HG02852 (cell line): Measurements from ENCODE around the gene CRTAC1.

Experiments used
- ATAC-seq: cut with Tn5 transposase; IDR thresholded peaks from one replicate; pipeline ENCODE4 v1.9.1; 2021; ENCODE audit warnings: mild to moderate bottlenecking, moderate library complexity; ENCODE audit not compliant: unreplicated experiment

CRTAC1 gene

DNA sequence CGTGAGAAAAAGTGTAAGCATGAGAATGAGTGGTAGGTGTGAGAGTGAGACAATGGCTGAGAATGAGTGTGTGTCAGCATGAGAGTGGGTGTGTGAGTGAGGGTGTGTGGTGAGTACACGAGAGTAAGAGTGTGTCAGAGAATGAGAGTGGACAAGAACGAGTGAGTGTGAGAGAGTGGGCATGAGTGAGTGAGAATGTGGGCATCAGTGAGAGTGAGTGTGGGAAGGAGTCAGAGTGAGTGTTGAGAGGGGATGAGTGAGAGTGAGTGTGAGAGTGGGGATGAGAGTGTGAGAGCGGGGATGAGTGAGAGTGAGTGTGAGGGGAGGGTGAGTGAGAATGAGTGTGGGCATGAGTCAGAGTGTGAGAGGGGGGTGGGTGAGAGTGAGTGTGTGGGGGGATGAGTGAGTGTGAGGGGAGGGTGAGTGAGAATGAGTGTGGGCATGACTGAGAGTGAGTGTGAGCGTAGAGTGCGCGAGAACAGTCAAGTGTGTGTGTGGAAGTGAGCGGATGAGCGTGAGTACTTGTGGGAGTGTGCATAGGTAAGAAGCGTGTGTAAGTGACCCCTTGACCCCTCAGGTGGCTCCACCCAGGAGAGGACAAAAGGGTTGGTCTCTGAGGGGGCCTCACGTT lies 105.0 kb downstream of the CRTAC1 start:
- no peak for ATAC-seq

DNA sequence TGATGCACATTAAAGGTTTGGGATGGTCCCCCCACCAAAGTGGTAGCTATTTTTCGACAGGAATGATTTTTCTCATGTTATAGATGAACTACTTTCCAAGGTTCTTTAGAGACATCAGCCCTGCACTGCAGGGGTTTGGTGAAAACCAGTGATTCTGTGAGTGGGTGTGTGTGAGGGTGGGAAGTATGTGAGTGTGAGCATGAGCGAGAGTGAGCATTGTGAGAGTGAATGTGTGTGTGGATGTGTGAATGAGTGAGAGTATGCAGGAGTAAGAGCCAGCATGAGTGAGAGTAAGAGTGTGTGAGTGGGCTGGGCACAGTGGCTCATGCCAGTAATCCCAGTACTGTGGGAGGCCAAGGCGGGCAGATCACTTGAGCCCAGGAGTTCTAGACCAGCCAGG lies 105.7 kb downstream of the CRTAC1 start:
- no peak for ATAC-seq

DNA sequence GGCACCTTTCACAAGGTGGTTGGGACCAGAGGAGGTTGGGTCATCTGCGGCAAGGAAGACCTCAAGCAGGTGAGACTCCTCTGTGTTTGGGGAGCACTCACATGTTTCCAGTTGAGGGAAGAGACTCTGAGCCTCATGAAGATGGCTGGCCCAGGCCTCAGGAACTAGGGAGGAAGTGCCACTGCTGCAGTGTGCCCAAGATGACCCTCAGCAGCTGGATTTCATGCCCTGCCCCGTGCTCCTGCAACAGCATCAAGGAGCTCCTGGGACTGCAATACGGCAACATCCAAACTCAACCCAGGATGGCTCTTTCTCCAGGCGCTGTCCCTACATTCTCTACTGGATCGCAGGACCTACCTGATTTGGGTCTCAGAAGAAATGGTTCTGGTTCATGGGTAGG lies 106.9 kb downstream of the CRTAC1 start:
- no peak for ATAC-seq

DNA sequence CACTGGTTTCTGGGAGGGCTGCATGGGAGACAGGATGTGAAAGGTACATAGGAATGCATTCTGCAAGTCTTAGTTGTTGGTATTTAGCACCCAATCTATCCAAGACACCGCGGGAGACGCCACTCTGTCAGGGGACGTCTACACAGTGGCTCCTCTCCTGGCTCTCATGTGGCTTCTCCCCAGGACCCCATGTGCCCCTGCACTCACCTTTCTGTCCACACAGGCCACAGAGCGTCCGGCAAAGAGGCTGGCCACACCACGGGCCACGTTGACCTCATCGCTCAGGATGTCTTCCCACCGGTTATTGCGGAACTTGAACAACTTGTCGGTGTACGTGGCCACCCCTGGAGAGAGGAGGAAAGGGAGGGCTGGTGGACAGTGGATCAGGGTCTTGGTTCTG lies 107.4 kb downstream of the CRTAC1 start:
- ATAC-seq = no peak

DNA sequence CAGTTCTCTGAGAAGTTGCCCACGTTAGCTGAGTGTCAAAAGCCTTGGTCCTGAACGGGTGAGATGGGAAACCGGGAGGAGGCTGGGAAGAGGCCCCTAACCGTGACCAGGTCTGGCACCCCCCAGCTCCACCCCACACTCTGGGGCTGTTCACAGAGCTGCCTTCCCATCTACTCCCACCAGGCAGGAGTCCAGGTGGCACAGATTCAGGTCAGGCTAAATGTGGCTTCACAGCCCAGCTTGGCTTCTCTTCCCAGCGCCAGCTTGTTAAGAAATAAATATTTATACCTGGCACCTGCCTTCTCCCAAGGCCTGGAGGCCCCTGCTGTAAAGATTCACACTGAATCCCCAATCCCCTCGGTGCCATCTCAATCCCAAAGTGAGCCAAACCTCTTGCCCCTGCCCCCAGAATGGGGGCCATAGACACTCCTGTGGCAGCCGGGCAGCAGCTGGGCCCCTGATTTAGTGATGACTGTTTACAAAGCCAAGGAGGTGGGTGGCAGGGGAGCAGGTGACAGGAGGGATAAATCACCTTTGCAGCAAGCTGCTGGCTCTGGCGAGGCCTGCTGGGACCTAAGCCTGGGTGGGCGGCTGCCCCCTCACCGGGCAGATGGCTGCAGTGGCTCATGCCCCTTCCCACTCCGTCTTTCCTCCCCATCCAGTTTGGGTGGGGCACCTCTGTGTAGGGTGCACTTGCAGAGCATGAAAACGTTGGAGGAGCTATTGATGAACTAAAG lies 108.2 kb downstream of the CRTAC1 start:
- ATAC-seq = no peak

DNA sequence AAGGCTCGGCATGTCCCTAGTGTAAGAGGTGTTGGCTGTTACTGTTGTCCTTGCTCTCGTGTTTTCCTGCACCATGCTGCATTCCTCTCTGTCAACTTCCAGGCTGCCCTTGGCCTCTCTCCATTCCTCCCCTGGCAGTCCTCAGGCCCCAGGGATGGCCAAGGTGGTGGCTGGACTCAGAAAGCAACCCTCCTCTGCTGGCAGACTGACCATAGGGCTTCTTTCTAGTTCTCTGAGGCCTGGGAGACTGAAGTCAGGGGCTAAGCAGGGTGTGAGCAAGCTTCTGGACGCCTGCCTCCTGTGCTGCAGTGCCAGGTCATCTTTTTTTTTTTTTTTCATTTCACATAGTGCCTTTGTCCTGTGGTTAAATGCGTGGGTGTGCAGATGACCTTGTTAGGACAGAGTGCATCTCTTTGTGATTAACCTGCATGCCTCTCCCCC lies 108.8 kb downstream of the CRTAC1 start:
- ATAC-seq = no peak

DNA sequence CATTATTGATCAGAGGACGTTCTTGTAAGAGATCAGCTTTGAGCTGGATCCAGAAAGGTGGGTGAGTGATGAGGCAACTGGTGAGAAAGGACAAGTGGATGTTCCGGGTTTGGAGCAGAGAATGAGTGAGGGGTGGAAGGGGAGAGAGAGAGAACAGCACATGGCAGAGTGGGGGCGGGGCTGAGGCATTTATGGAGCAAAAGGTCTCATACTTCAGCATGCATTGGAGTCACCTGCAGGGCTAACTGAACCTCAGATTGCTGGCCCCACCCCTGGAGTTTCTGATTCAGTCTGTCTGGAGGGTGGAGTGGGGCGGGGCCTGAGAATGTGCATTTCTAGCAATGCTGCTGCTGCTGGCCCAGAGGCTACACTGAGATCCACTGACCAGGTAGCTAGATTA lies 109.6 kb downstream of the CRTAC1 start:
- ATAC-seq = no peak

DNA sequence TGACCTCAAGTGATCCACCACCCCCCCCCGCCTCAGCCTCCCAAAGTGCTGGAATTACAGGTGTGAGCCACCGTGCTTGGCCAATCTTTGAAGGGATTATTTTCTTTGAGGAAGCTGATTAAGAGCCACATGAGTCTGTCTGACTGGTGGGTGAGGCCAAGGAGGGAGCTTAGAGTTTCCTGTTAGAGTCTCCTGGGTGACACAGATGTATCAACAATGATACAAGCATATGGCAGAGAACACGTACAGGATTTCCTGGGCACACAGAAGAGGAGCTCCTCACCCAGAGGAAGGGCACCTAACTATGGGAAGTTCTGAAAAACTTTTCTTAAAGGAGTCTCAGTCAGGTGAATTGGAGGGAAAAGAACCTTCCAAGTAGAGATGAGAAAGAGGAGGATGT lies 111.4 kb downstream of the CRTAC1 start:
- no peak for ATAC-seq

DNA sequence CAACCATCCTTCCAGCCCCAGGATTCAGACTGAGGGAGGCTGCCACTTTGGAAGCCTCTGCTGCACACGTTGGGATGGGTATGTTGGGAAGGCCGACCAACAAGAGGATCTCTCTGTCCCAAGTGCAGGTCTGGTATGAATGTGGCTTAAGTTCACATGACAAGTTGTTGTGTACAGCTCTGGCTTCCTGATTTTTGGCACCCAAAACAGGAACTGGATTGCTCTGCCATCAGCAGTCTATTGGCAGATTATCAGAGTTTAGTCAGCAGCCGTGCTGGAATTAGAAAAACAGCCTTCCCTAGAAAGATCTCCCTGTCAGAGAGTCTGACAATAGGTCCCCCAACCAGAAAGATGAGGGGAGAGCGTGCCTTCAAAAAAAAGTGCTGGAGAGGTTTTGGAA lies 113.8 kb downstream of the CRTAC1 start:
- no peak for ATAC-seq

DNA sequence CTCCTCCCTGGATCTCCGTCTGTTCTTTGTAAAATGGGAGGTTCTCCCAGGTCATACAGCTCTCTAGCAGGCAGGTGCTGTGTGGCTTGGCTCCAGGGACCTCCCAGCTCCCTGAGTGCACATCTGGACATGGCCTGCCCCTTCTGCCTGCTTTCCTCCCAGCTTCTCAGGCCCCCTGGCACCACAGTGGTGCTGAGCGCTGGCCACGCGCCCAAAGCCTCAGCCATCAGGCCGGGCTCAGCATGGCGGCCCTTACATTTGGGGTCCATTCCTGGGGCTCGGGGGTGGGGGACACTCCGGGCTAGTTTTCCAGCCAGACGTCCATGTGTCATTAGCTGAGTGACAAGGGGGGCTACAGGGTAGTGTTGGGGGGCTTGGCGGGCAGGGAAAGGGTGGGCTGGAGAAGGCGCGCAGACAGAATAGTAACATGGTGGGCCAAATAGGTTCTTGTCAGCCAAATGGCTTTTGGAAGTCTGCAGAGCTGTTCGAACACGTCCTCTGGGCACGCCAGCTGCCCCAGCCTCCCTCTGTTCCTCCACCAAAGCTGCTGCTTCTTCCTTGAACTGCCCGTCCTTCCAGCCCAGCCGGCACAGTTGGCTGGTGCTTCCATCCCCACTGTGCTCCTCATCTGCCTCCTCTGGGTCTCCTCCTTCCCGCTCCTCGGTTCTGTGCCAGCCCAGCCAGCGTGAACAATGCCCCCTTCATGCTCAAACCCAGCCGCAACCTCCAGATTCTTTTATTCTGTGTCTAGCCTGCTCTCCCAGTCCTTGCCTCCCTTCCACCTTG lies 114.9 kb downstream of the CRTAC1 start:
- ATAC-seq = no peak

DNA sequence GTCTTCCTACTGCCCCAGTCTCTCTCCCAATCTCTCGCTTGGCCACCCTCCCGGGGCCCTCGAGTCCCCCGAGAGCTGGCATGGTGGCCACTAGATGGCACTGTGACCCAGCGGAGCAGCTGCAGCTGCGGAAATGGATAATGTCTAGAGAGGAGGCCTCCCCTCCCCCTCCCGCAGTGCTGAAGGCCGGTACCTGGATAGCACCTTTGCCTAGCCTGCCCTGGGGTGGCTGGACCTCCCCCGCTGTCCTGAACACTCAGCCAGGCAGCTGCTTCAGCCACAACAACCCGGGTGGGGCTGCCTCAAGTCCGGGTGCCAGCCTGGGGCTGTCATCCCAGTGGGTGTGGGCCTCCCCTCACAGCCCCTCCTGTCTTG lies 115.6 kb downstream of the CRTAC1 start:
- no peak for ATAC-seq

DNA sequence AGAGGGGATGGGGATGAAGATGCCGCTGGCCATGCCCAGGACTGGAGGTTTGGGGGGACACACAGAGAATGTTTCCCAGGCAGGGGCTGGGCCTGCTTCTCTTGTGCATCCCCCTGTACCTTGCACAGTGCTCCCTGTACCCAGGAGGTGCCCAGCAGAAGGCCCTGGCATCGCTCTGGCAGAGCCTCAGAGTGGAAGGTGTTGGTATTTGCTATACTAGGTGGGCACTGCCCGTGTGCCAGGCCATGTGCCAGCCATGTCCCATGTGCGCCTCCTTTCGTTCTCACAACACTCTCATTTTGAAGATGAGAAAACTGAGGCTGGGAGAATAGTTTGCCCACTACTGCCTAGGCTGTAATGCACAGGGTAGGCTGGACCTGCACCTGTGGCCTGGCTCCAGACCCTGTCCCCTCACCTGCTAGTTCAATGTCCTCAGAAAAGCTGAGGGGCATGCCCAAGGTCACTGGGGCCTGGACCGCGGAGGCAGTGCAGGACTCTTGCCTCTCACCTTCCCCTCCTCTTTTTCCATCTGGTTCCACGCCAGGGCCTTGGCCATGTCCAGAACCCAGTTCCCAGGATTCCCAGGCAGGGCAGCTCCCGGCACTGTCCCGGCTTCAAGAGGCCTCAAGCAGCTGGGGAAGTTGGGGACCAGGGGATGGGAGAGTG lies 116.1 kb downstream of the CRTAC1 start:
- ATAC-seq = no peak

DNA sequence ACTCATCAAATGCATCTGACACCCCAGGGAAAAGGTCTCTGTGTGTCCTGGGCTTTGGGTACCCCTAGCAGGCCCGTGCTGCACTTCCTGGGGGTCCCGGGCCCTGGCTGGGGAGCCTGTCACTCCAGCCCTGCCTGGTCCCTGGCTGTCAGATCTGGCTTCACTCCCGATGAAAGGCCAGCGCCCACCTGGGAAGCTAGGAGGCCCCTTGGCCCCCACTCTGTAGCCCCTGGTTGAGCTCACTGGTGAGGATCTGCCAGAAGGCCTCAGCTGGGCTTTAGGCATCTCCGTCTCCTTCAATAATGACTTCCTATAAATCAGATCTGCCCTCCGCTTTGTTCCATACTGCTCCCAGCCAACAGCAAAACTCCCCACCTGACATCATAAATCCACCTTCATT lies 116.8 kb downstream of the CRTAC1 start:
- no peak for ATAC-seq

DNA sequence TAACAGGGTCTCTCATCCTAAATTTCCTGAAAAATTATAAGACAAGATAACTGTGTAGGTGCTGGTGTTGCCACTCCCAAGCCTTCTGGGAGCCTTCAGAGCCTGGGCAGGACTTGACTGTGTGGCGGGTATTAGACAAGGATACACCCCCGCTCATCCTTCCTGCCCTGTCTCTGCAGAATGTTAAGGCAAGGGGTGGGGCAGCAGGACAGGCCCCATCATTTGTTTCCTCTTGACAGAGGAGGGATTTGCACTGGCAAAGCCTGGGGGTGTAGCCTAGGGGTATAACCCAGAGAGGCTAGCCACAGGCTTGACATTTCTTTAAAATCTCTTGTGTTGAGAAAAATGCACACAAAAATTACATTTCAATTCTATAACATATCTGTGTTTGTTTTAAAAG lies 117.2 kb downstream of the CRTAC1 start:
- no peak for ATAC-seq

DNA sequence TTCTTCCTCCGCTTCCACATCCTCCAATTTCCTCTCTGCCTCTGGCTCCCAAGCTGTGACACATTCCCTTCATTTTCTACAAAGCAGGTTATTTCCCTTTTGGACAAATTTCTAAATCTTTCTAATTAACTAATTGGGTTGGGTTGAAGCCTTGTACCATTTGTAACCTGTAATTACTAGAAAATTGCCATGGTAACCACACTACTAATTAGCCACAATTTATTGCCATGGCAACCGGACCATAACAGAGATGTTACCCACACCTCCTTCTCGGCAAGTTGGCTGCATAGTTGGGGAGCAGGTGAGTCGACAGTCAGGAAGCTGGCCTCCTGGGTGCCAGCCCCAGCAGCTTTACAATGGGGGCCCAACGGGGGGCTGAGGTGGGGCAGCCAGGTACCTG lies 119.2 kb downstream of the CRTAC1 start:
- ATAC-seq = no peak

DNA sequence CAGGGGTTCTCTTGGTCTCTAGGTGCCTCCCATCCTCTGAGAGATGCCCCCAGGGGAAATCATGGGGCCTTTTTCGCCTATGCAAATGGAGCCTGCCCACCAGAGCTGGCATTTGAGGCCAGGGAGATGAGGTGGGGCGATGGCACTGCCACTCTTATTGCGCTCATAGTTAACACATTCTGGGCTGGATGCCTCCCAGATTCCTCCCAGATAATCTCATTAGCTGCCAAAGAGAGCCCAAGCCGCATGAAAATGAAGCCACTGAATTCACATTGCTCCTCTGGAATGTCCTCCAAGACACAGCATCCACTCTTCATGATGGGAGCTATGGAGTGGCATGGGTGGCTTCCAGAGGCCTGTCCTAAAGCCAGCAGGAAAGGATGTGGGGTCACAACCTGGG lies 119.8 kb downstream of the CRTAC1 start:
- ATAC-seq = no peak

DNA sequence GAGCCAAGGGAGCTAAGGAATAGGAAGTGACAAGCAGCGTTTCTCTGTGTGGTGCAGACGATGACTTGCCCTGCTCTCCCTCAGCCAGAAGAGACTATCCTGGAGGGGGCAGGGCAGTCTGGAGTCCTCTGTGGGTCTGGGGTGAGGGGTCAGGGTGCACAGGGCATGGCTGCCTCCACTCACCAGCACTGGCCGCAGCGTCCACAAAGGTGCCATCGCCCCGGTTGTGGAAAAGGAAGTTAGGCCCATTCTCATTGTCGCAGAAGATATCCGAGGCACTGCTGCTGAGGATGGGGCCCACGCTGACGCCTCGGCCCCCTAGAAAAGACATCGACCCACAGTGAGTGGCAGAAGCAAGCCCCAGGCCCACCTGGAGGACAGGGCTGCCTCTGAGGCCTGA lies 122.6 kb downstream of the CRTAC1 start:
- ATAC-seq = no peak

DNA sequence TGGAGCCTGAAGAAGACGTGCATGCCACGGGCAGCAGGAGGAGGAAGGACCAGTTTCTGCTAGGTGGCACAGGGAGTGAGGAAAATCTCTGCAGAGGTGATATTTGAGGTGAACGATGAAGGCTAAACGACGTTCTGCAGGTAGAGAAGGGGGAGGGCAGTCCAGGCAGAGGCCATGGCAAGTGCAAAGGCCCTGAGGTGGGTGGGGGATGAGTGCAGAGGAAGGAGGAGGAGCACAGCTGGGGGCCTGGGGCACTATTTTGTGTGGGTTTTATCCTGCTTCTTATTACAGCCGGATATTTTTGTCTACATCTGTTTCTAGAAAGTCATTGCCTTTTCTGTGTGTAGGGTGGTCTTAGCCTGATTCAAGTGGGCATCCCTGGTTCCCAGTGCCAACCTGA lies 123.2 kb downstream of the CRTAC1 start:
- ATAC-seq = no peak

DNA sequence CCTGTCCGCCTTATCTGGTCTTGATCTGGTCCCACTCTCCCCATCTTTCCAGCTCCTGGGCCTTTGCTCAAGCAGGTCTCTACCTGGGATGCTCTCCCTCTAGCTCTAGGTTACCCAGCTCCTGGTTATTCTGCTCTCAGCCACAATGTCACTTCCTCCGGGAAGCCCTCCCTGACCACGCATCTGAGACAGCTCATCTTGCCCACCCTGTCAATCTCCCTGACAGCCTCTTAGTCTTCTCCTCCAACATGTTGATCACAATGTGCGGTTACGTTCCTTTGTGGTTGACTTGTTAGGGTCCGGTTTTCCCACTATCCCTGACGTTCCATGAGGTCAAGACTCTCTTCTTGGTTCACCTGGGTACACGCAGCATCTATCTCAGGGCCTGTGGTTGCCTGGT lies 125.1 kb downstream of the CRTAC1 start:
- no peak for ATAC-seq

DNA sequence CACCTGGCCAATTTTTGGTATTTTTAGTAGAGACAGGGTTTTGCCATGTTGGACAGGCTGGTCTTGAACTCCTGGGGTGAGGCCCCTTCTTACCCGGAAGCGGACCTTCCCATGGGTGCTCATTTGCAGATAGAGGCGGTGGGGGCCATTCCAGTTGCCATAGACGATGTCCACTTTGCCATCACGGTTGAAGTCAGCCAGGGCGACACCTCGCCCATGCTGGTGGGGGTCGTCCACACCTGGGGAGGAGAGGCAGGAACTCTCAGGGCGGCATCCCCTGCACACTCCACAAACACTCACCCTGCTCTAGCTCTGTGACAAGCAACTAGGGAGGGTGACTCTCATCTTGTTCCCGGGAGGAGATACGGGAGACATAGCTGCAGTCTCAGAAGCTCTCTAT lies 125.8 kb downstream of the CRTAC1 start:
- ATAC-seq = no peak

DNA sequence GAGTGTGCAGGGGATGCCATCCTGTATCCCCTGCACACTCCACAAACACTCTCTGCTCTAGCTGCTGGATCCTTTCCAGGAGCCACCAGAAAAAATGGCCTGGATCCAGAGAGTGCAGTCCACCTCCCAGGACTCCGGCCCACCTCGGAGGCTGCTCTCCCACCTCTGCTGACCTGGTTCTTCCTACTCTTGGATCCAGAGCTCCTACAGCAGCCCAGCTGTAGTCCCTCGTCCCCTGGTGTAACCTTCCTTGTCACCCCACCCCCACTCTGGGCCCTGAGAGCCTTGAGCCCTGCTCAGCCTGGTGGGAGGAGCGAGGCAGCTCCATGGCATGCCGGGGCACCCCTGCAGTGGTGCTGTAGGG lies 126.4 kb downstream of the CRTAC1 start:
- no peak for ATAC-seq
